Esophagus muscularis mucosa (tissue), 3 donors: ENCODE data around the gene AKAP6.

ENCODE experiments used
- CTCF ChIP-seq, 3 experiments: fragments of 200-600 bp in 2 of 3; fragments of 450-650 bp in 1 of 3; sonication (generic) in 2 of 3; IDR thresholded peaks; one replicate each; pipeline ENCODE4 v1.5.1; 2017 to 2019; ENCODE audit warnings: antibody characterized with exemption in 3 of 3, mild to moderate bottlenecking in 2 of 3, moderate library complexity in 1 of 3
- POLR2A ChIP-seq: fragments of 450-650 bp; IDR thresholded peaks from one replicate; pipeline ENCODE4 v1.6.1; 2017; ENCODE audit warnings: antibody characterized with exemption, moderate library complexity, mild to moderate bottlenecking, low read depth
- POLR2AphosphoS5 ChIP-seq, 2 donors: sonication (generic); formaldehyde crosslinking; IDR thresholded peaks; one replicate each; pipeline ENCODE4 v1.6.1; 2017; ENCODE audit warnings: antibody characterized with exemption in 2 of 2

DNA sequence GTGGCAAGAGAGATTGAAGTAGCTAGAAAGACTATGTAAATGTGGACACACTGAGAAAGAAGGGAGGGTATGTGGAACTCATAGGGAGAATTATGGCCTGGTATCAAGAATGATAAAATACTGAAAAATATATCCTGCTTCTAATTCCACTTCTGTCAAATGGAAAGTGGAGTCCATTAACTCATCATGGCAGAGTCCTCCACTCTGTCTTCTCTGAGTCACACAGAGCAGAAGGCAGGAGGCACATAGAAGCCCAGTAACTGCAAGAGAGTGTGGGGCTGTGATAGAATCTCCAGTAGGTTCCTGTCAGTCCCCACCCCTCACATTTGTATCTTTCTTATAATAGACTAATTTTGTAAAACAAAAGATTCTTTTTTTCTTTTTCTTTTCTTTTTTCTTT is 223.7 kb downstream of the AKAP6 start:
- TF ChIP-seq POLR2A (no peak), CTCF (IDR thresholded peaks at IDR 0.05) (no peak), POLR2AphosphoS5 (IDR thresholded peaks at IDR 0.05) (no peak)
